Hematopoietic multipotent progenitor cell treated with erythropoietin and hydrocortisone succinate and interleukin-3 and kit ligand, for 15 days (in vitro differentiated cells): ENCODE results near the gene C6orf136.

Experiments
- DNase-seq: peaks from one replicate; pipeline ENCODE4 v3.0.0-alpha.2; 2015; ENCODE audit warnings: low spot score

C6orf136 gene

GRCh38 chr6:30686908-30687658, 40.1 kb downstream of the C6orf136 start:
- DNase-seq = no peak

- DNase-seq = no peak
Observed at GRCh38 chr6:30687659-30688431, 40.9 kb downstream of the C6orf136 start.

GRCh38 chr6:30688569-30688968, 41.6 kb downstream of the C6orf136 start:
- no peak for DNase-seq

- DNase-seq = no peak
Observed at GRCh38 chr6:30689022-30689865, 42.3 kb downstream of the C6orf136 start.

- no peak for DNase-seq
Observed at GRCh38 chr6:30689985-30690384, 43.1 kb downstream of the C6orf136 start.

GRCh38 chr6:30690403-30691207, 43.7 kb downstream of the C6orf136 start, which contains the start of gene NRM:
Gene NRM, minus strand, starts transcription at chr6:30690984. Its CDS starts 10 bp downstream, at chr6:30690974.
- DNase-seq = peak; percentile 73

- no peak for DNase-seq
Observed at GRCh38 chr6:30691208-30691847, 44.4 kb downstream of the C6orf136 start.

GRCh38 chr6:30696432-30696831, 49.5 kb downstream of the C6orf136 start:
- DNase-seq = no peak

- DNase-seq = no peak
Observed at GRCh38 chr6:30700340-30700739, 53.4 kb downstream of the C6orf136 start.
